GM21515 (cell line): Measurements from ENCODE around the gene INPP5A.

Experiments used
- ATAC-seq: cut with Tn5 transposase; IDR thresholded peaks from one replicate; pipeline ENCODE4 v1.9.1; 2021; ENCODE audit not compliant: unreplicated experiment

Gene INPP5A

DNA sequence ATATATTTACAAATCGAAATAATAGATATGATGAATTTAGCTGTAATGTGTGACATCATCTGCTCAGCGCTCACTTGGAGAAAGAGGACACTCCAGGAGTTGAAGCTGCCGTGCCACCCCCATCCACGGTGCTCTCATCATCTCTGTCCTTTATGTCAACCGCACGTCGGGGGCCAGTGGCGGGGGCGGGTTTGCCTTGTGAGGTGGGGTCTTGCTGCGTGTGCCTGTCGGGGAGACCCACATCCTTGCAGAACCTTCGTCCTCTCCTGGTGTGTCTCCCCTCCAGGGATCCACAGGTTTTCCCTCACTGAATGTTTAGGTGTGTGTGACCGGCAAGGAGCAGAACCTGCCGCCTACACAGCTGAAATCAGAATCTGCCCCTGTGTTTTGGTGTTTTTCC, 71.6 kb downstream of the INPP5A start:
- no peak for ATAC-seq

DNA sequence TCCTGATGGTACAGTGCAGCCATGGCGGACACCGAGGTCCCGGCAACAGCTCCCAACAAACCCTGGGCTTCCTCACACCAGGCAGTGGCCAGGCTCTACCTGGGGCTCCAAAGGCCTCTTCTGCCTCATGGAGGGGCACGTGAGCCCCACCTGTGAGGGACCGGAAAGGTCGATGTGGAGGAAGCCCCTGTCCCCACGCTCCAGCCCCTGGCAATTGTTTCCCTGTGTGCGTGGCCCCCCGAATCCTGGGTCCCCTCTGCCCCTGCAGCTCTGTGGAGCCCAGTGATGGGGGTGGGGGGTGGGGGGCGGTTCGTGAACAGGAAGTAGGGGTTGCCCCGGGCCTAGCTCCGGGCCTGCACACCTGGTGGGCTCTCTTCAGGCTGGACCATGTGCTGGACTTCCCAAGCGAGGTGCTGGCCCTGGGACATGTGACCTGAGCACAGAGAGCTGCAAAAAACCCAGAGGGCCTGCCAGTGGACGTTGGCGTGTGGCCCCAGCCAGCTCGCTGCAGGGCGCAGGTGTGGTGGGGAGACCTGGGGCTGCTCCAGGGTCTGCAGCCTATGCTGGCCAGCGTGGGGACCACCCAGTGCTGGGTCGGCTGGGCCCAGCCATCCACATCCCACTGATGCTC, 72.6 kb downstream of the INPP5A start:
- ATAC-seq = no peak

DNA sequence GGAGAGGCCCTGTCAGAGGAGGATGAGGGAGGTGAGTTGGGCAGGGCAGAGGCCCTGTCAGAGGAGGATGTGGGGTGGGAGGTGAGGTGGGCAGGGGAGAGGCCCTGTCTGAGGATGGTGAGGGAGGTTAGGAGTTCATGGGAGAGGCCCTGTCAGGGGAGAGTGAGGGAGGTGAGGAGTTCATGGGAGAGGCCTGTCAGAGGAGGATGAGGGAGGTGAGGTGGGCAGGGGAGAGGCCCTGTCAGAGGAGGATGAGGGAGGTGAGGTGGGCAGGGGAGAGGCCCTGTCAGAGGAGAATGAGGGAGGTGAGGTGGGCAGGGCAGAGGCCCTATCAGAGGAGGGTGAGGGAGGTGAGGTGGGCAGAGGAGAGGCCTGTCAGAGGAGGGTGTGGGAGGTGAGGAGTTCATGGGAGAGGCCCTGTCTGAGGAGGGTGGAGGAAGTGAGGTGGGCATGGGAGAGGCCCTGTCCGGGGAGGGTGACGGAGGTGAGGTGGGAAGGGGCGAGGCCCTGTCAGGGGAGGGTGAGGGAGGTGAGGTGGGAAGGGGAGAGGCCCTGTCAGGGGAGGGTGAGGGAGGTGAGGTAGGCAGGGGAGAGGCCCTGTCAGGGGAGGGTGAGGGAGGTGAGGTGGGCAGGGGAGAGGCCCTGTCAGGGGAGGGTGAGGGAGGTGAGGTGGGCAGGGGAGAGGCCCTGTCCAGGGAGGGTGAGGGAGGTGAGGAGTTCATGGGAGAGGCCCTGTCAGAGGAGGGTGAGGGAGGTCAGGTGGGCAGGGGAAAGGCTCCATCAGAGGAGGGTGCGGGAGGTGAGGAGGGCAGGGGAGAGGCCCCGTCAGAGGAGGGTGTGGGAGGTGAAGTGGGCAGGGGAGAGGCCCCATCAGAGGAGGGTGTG, 73.7 kb downstream of the INPP5A start:
- no peak for ATAC-seq

DNA sequence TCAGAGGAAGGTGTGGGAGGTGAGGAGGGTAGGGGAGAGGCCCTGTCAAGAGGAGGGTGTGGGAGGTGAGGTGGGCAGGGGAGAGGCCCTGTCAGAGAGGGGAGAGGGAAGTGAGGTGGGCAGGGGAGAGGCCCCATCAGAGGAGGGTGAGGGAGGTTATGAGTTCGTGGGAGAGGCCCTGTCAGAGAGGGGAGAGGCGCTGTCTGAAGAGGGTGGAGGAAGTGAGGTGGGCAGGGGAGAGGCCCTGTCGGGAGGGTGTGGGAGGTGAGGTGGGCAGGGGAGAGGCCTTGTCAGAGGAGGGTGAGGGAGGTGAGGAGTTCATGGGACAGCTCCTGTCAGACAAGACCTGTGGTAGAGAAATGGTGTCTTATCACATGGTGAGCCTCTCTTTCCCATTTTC, 74.4 kb downstream of the INPP5A start:
- ATAC-seq = no peak

DNA sequence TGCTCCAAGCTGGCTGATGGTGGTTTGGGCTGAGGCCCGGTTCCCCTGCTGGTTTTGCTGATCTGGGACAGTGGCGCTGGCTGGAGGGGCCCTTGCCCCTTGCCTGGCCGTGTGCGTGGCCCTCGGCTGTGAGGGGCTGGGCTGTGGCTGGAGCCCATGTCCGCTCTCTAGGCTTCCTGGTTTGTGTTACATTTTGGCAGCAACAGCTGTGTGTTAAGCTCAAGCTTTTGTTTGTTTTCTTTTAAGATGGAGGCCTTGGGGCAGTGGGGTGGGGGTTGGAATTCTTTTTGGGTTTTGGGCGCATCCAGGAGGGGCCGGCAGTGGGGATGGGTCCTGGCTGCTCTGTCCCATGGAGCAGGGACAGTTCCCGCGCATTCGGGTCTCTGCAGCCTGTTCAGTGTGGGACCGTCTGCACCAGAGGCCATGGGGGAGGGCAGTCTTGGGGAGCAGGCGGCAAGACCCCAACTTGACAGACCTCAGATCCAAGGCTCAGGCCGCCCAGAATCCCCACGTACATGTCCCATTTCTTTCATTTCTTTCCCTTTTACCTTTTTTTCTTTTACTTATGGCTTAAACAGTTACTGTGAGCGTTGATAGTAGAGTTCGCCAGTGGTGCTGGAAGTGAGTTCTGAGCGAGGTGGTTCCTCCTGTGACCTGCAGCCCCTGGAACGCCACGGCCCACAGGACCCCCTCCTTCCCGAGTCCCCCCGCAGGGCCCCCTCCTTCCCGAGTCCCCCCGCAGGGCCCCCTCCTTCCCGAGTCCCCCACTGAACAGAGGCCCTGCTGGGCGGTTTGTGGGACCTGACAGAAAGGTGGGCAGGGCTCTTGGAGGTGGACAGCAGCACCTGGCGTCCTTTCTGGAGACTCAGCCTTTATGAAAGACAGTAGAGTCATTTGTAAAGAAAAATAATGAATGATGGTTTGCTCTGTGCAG, 75.3 kb downstream of the INPP5A start:
- no peak for ATAC-seq

DNA sequence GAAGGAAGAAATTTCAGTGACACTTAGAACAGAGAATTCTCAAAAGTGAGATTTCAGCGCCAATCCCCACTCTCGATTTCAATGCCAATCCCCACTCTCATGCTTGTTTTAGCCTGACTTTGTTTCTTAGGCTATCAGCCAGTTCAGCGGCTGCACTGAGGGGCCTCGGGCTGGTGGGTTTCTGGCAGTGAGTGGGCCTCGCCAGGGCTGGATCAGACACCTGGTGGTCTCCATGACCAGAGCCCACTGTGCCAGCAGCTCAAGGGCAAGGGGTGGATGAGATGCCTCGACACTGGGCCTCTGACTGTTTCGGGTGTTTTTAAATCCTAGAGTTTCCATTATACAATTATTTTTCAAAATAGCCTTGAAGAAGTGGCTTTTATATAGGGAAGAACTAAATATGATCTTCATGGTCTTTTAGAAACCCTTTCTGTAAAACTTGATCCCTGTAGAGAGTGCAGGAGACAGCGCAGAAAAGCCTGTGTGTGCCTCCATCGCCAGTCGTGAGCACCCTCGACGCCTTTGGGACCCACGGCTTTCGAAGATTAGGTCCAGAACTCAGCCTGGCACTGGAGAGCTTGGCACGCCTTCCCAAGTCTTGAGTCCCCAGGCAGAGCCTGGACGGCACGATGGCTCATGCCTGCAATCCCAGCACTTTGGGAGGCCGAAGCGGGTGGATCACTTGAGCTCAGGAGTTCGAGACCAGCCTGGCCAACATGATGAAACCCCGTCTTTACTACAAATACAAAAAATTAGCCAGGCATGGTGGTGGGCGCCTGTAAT, 76.2 kb downstream of the INPP5A start:
- ATAC-seq = no peak

DNA sequence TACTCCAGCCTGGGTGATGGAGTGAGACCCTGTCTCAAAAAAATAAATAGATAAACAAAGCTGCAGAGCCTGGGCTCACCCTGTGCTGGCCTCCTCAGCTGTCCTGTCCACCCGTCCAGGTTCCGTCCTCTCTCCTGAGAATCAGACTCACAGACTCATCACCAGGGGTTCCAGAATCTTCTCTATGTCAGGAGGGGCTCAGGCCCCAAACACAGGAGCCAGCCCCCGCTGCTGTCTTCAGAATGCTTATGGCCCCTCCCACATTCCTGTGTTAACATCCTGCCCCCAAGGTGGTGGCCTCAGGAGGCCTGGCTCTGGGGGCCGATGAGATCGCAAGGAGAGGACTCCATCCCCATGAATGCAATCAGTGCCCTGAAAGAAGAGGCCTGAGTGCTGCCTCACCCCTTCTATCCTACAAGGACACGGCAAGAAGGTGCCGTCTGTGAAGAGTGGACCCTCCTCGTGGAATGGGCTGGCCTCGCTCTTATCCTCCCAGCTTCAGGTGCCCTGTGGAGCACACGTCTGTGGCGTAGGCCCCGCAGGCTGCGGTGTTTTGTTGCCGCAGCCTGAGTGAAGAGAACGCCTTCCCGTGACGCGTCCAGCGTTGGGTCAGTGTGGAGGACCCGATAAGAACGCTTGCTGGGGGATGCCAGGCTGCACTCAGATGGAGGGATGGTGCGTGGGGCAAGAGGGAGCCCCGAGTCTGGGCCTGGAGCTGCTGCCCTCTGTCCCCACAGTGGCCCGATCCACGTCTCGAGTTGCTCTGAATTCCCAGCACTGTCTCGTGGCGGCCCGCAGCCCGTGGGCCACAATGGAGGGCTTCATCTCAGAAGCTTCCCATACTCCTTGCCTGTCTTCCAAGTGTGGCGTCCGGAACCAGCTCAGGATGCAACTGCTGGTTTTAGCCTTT, 77.1 kb downstream of the INPP5A start:
- no peak for ATAC-seq

DNA sequence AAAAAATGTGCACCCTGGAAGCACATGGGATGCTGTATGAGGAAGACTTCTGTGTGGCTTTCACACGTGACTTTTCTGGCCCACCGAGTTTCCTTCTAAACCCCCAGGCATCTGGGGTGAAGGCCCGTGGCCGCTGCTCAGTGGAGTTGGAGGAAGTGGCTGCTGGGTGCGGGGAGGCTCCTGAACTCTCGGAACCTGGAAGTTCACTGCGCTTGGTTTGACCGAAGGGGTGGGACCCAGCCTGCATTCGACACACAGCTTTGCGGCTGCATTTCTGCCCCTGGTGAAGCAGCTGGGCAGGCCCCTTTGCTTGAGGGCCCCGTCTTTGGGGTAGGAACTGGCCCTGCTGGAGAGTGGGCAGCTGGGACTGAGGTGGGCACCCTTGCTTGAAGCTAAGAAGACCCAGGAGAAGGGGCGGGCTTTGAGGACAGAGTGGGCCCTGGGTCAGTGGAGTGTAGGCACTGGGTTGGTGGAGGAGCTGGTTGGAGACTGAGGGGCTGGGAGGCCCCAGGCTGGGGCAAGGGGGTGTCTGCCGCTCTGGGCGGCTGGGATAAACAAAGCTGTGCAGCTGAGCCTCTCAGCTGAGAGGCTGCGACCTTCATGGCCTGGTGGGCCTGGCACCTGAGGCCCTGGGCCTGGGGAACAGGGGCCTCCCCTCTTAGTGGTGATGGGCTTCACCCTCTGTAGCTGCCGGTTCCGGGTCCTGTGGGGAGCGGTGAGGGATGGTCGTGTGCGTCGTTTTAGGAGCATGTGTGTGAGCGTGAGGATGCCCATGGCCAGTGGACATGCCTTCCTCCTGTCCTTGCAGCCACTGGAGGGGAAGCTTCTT, 78.0 kb downstream of the INPP5A start:
- ATAC-seq = no peak

DNA sequence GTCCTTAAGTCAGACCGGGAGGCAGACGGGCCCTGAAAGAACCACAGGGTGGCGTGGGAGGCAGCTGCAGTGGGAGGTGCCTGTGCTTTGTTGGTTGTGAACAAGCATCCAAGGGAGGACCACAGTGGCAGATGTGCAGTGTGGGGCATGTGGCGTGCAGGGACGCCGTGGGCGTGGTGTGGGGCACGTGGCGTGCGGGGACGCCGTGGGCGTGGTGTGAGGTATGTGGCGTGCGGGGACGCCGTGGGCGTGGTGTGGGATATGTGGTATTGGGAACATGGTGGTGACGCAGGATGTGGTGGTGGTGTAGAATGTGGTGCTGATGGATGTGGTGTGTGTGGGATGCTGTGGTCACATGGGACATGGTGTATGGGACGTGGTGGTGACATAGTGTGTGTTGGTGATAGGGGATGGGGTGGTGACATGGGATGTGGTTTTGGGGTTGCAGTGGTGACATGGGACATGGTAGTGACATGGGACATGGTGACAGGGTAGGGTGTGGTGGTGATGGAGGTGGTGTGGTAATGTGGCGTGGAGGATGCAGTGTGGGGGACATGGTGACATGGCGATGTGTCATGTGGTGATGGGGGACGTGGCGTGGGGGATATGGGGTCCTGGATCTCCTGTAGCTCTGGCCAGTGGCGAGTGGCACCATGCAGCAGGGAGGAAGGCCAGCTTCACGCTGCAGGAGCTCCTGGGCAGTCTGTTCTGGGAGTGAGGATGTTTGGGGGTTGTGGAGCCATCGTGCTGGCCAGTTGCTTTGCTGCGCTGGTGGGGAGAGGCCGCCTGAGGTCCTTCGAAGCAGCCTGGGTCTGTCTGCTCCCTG, 78.8 kb downstream of the INPP5A start:
- no peak for ATAC-seq

DNA sequence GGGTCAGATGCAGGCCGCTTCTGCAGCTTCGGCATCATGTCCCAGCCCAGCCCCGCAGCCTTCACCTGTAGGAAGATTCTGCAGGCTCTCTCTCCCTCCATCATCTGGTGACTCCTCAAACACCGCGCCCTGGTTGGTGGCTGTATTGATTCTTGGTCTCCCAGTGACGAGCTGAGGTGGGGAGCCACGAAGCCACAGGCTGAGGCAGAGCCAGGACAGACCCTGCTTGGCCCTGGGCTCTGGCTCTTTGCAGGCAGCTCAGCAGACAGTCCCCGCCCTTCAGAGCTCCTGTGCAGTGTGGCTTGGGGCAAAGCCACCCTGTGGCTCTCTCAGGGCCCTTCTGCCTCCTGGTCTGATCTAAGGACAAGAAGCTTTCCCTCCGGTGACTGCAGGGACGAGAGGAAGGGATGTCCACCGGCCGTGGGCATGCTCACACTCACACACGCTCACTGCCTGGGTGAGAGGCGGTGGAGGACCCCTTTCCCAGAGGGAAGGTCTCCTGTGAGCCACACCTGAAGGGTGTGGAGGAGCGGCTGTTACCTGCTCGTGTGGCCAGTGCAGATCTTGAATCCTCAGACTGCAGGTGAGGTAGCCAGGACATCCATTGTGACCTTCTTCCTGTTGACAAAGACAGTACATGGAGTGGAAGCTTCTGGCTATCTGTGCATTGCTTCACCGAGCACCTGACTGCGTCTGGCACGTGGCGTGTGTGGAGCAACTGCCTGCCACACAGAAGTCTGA, 79.6 kb downstream of the INPP5A start:
- ATAC-seq = no peak

DNA sequence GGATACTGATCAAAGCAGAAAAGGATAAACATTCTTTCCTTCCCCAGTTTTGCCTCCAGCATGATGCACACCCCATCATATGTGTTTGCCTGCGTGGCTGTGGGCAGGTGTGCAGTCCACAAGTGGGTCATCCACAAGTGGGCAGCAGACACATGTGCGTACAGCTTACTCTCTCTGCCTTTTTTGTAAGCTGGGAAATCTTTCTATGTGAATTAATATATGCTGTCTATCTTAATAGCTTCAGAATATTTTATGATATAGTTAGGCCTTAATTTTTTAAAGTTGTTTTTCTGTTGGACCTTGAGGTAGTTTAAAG, 80.1 kb downstream of the INPP5A start:
- ATAC-seq = no peak

DNA sequence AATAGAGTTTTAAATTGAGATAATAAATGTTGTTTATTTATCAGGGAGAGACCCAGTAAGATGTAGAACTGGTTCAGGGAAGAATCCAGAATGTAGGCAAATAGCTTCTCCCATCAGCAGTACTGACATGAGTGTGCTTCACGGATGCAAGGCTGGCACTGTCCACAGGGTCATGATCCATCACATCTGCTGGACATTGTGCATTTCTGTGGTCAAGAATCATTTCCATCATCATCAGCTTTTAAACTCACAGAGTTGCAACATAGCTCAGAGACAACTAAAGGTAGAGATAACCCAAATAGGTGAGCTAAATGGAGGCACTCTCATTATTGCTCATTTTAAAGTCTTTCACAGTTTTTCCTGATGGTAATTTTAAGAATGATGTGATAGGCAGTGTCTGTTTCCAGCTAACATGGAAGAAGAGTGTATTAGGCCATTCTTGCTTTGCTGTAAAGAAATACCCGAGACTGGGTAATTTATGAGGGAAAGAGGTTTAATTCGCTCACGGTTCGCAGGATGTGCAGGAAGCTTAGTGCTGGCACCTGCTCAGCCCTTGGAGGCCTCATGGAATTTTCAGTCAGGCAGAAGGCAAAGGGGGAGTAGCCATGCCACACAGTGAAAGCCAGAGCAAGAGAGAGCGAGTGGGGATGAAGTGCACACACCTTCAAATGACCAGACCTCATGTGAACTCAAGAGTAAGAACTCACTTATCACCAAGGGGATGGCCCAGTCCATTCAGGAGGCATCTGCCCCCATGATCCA, 80.8 kb downstream of the INPP5A start:
- ATAC-seq = no peak

DNA sequence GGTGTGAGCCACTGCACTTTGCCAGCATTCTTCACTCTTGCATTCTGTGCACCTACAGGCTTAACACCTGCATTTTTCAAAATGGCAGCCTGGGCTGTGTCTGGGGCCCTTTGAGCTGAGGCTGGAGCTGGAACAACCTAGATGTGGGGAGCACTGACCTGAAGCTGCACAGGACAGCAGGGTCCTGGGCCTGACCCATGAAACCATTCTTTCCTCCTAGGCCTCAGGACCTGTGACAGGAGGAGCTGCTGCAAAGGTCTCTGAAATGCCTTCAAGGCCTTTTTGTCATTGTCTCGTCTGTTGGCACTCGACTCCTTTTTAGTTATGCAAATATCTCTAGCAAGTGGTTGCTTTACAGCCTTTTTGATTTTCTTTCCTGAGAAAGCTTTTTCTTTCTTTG, 82.3 kb downstream of the INPP5A start:
- no peak for ATAC-seq

DNA sequence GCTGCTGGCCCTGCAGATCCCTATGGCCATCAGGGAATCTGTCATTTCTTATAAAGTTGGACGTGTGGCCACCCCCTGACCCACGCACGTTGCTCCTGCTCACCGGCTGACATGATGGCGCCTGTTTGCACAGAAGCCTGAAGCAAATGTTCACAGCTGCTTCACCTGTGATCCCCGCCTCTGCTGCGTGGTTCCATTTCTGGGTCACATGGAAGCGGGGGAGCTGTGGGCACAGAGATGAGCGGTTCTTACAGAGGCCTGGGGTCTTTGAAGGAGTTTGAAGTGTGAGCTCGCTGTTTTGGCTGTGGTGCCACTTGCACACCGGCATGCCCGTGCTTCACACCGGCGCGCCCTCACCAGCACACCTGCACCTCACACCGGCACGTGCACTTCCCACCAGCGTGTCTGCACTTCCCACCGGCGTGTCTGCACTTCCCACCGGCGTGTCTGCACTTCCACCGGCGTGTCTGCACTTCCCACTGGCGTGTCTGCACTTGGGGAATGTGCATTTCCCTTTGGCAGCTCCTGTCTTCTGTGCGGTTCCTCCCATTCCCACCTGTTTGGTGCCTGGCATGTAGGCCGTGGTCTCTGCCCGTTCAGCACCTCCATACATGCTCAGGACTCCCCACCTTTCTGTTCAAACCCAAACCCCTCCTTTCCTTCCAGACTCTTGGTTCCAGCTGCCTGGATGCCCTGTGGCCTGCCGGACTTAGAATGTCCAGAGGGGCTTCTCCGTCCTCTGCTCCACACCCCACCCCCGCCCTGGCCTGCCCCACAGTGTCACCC, 86.7 kb downstream of the INPP5A start:
- no peak for ATAC-seq

DNA sequence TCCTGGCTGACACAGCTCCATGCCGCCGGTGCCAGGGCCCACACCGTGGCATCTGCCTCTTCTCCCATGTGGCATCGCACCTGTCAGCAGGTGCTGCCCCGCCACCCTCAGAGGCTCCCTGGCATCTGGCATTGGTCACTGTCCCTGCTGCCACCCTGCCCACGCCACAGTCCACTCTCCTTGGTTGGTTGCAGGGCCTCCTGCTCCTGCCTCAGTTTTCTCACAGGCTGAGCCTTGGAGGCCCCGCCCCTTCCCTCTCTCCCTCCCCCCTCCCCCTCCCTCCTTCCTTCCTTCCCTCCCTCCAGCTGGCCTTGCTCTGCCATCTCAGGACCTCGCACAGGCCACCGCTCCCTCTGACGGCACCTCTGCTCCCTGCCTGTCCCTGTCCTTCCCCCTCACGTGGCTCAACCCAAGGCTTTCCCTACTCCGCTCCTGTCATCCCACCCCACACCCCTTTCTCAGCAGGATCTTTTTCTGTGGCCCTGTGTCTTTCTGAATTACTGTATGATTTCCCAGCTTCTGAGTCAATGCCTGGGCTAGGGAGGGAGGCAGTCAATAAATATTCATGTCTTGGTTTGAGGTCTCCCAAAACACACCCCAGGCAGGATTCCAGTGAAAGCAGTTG, 87.4 kb downstream of the INPP5A start:
- ATAC-seq = no peak
